ENCODE results near the gene TMCC1.

DNA sequence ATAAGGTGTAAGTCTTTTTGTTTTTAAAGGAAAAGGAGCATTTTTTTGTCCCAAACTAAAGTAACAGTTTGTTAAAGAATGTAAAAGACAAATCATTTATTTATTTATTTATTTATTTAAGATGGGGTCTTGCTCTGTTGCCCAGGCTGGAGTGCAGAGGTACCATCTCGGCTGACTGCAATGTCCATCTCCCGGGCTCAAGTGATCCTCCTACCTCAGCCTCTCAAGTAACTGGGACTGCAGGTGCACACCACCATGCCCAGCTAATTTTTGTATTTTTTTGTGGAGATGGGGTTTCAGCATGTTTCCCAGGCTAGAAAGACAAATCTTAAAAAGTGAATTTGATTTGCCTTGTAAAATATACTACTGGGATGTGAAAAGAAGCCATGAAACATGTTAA lies 200.8 kb downstream of the TMCC1 start:
- TF ChIP-seq, protein P1, sequence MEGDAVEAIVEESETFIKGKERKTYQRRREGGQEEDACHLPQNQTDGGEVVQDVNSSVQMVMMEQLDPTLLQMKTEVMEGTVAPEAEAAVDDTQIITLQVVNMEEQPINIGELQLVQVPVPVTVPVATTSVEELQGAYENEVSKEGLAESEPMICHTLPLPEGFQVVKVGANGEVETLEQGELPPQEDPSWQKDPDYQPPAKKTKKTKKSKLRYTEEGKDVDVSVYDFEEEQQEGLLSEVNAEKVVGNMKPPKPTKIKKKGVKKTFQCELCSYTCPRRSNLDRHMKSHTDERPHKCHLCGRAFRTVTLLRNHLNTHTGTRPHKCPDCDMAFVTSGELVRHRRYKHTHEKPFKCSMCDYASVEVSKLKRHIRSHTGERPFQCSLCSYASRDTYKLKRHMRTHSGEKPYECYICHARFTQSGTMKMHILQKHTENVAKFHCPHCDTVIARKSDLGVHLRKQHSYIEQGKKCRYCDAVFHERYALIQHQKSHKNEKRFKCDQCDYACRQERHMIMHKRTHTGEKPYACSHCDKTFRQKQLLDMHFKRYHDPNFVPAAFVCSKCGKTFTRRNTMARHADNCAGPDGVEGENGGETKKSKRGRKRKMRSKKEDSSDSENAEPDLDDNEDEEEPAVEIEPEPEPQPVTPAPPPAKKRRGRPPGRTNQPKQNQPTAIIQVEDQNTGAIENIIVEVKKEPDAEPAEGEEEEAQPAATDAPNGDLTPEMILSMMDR (IDR thresholded peaks at IDR 0.05; ENCODE audit: insufficient read depth, low read length) = no peak
- TF ChIP-seq POLR2AphosphoS5 (IDR thresholded peaks at IDR 0.05; ENCODE audit: low read depth) = no peak
